ENCODE measurements around the gene SLBP. TPM values are rescaled to one million over a fixed set of nuclear protein-coding genes. Genes with fewer than 3 reads are reported as not detected.

The SLBP gene
- total and polyA plus RNA-seq, 2 of the 8 experiments (the other 6 are each of a cell fraction or from before 2014, with no cell fraction given) = 44.1 to 49.0 TPM

DNA sequence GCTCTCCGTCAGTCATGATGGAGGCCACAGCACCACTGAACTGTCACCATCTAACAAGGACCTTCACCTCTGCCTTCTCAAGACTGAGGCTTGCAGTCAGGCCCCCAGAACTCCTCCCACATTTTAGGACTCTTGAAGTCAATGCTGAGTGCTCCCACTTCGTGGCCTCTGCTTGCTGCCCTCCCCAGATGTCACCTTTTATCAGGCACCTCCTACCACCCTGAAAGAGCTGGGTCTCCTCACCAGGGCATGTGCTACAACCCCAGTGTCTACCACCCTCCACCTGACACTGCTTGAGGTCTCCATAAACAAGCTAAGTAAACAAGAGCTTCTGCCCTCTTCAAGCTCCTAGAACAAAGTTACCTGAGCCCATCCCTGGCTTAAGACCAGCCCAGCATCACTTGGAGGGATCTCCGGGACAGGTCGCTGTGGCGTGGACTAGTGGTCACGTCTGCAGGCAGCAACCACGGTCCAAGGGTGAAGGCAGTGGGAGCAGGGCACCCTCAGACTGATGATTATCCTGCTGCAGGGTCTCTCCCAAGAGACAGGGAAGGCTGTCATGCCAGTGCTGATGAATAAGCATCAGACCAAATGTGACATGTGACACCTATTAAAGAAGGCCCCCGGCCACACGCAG, 20.3 kb downstream of the SLBP start:
- no peaks in the 10 kb centered on the region for H3K27me3 ChIP-seq (replicated peaks in 1 of 4; ENCODE audit: control insufficient read depth in 3 of 4, extremely low read depth in 1 of 4, insufficient read depth in 3 of 4, low read length in 3 of 4)
- no peak overlapping the region for H2BK12ac ChIP-seq (ENCODE audit: low read depth, low read length)
- no peaks in the 10 kb centered on the region for H3K79me1 ChIP-seq (ENCODE audit: low read depth, low read length)
- no peaks in the 10 kb centered on the region for H3K79me2 ChIP-seq (ENCODE audit: control insufficient read depth in 1 of 2, insufficient read depth in 2 of 2, low read length in 2 of 2)
- H3K27ac ChIP-seq (ENCODE audit: low read depth, low read length) = no peak overlapping the region
- H3K4me1 ChIP-seq (replicated peaks in 1 of 4; ENCODE audit: control insufficient read depth in 3 of 4, insufficient read depth in 4 of 4, low read length in 3 of 4) = no peaks in the 10 kb centered on the region
- no peak overlapping the region for H2BK5ac ChIP-seq (ENCODE audit: low read depth, low read length)
- ChIA-PET POLR2A (ENCODE audit: partially characterized antibody) (interaction anchor here (1.1 to 1.4 kb wide), 2 partner anchors 9 to 20 kb away, joined by 3 to 4 read pairs; partner anchors contain the start of gene SLBP), CTCF (ENCODE audit: partially characterized antibody) (interaction anchor here (0.7 to 22.9 kb wide), 9 partner anchors 9 to 62 kb away, joined by 3 to 326 read pairs (median 5); partner anchors contain the start of genes FAM53A, SLBP, TACC3 and TMEM129)
- H3K4me3 ChIP-seq (ENCODE audit: extremely low read depth in 1 of 4, insufficient read depth in 2 of 4, low read depth in 3 of 4, low read length in 4 of 4) = no peak overlapping the region
- no peak overlapping the region for H2BK15ac ChIP-seq (ENCODE audit: low read length)
- no peaks in the 10 kb centered on the region for H3K23me2 ChIP-seq (ENCODE audit: low read depth, low read length)
- no peak overlapping the region for H3K9ac ChIP-seq (replicated peaks in 1 of 4; ENCODE audit: extremely low read depth in 1 of 4, low read depth in 3 of 4, low read length in 3 of 4)
- no peak overlapping the region for H2BK20ac ChIP-seq (ENCODE audit: low read length)
- no peak overlapping the region for H3K56ac ChIP-seq (replicated peaks; ENCODE audit: insufficient read length, low read depth, low read length)
- no peak overlapping the region for H2AFZ ChIP-seq (ENCODE audit: low read length)
- H3K23ac ChIP-seq (ENCODE audit: insufficient read length) = no peak overlapping the region
- H3K36me3 ChIP-seq (ENCODE audit: control insufficient read depth in 2 of 4, insufficient read depth in 4 of 4, low read length in 3 of 4) = peaks cover 15 to 45% (median 27%) of the 10 kb centered on the region in 4 experiments; a peak in 7 of 8 replicates
- H3K14ac ChIP-seq (ENCODE audit: insufficient read length) = no peak overlapping the region
- no peak overlapping the region for H4K8ac ChIP-seq (ENCODE audit: extremely low read depth, insufficient read depth, low read length)
- H4K91ac ChIP-seq (replicated peaks; ENCODE audit: insufficient read length, low read length) = no peak overlapping the region
- H3K18ac ChIP-seq (ENCODE audit: extremely low read depth, low read length) = no peak overlapping the region
- 90% methylated on average over 9 of the region's 9 CpGs; no CpG with 5 or more reads in 1 of the 2 experiments for WGBS, 2 experiments (ENCODE audit: extremely low coverage in 1 of 2, insufficient coverage in 1 of 2, insufficient read length in 1 of 2, insufficient replicate concordance in 2 of 2, low coverage in 1 of 2, low lambda C conversion rate in 2 of 2, missing lambda C conversion rate in 1 of 2)
- DNase-seq (ENCODE audit: low read depth in 1 of 2, low spot score in 2 of 2) (no peak), FAIRE-seq (no peak)
- no peak overlapping the region for H3K4me2 ChIP-seq (ENCODE audit: insufficient read depth in 1 of 2, low read depth in 2 of 2, low read length in 2 of 2)
- no peak overlapping the region for H3K4ac ChIP-seq (replicated peaks; ENCODE audit: insufficient read length, low read depth, low read length)
- no peak overlapping the region for H2AK5ac ChIP-seq (ENCODE audit: low read depth, low read length)
- no peaks in the 10 kb centered on the region for H3K9me3 ChIP-seq (ENCODE audit: insufficient read depth in 2 of 2, low read depth in 1 of 2, low read length in 1 of 2)
- H2BK120ac ChIP-seq (replicated peaks; ENCODE audit: low read depth, low read length) = no peak overlapping the region
- H4K5ac ChIP-seq (ENCODE audit: insufficient read length, low read depth, low read length) = no peak overlapping the region
- H4K20me1 ChIP-seq (replicated peaks in 1 of 2; ENCODE audit: control insufficient read depth in 1 of 2, insufficient read depth in 2 of 2, low read length in 2 of 2) = peaks cover 6 to 9% of the 10 kb centered on the region in 2 experiments
- no peak for TF ChIP-seq POLR2AphosphoS5 (IDR thresholded peaks at IDR 0.05; ENCODE audit: low read depth, low read length)
- no peak for TF ChIP-seq BRCA1 (IDR thresholded peaks at IDR 0.05; ENCODE audit: low read depth, low read length)
- TF ChIP-seq GTF2F1 (IDR thresholded peaks at IDR 0.05; ENCODE audit: borderline replicate concordance, low read depth, low read length) = no peak
- TF ChIP-seq SP2 (IDR thresholded peaks at IDR 0.05; ENCODE audit: low read length) = no peak
- no peak for TF ChIP-seq JUN (IDR thresholded peaks at IDR 0.05; ENCODE audit: low read depth, low read length)
- no peak for TF ChIP-seq CHD1 (IDR thresholded peaks at IDR 0.05; ENCODE audit: low read depth, low read length)
- TF ChIP-seq RAD21 (IDR thresholded peaks at IDR 0.05 in 1 of 2, conservative IDR thresholded peaks at IDR 0.05 in 1 of 2; ENCODE audit: low read depth in 2 of 2, low read length in 2 of 2) = no peak
- TF ChIP-seq ASH2L (IDR thresholded peaks at IDR 0.05; ENCODE audit: low read length) = no peak
- no peak for TF ChIP-seq NRF1 (IDR thresholded peaks at IDR 0.05; ENCODE audit: low read depth, low read length)
- no peak for TF ChIP-seq TBP (IDR thresholded peaks at IDR 0.05; ENCODE audit: low read depth, low read length)
- no peak for TF ChIP-seq POU5F1 (IDR thresholded peaks at IDR 0.05; ENCODE audit: low read depth, low read length)
- no peak for TF ChIP-seq KDM5A (IDR thresholded peaks at IDR 0.05; ENCODE audit: low read length)
- TF ChIP-seq BACH1 (IDR thresholded peaks at IDR 0.05; ENCODE audit: low read length) = no peak
- no peak for TF ChIP-seq JUND (IDR thresholded peaks at IDR 0.05; ENCODE audit: low read length)
- no peak for TF ChIP-seq SRF (IDR thresholded peaks at IDR 0.05; ENCODE audit: low read depth, low read length)

All from H1 (cell line).